HepG2 (cell line): ENCODE results near the gene INO80C. TPM values are rescaled to one million over a fixed set of nuclear protein-coding genes. Genes with fewer than 3 reads are reported as not detected.
A peak's percentile ranks its signal among the peaks of the same experiment; 100 is the strongest.

Source experiments
- CHCHD3 ChIP-seq: sonication (generic); formaldehyde crosslinking; IDR thresholded peaks from 2 replicates; pipeline ENCODE4 v1.8.0; 2022; ENCODE audit warnings: mild to moderate bottlenecking, missing genetic modification reagents, moderate library complexity
- EEA1 ChIP-seq: sonication (generic); formaldehyde crosslinking; IDR thresholded peaks from 2 replicates; pipeline ENCODE4 v1.5.1; 2020; ENCODE audit warnings: mild to moderate bottlenecking, missing genetic modification reagents, borderline replicate concordance
- HMGA1 ChIP-seq: sonication (generic); formaldehyde crosslinking; conservative IDR thresholded peaks from 2 replicates; pipeline ENCODE4 v1.4.0; 2020; ENCODE audit warnings: missing genetic modification reagents
- HNF4A ChIP-seq: sonication (generic); formaldehyde crosslinking; IDR thresholded peaks from 2 replicates; pipeline ENCODE4 v1.4.0; 2020; ENCODE audit warnings: missing genetic modification reagents
- KDM1A ChIP-seq: IDR thresholded peaks from 2 replicates; pipeline ENCODE4 v1.6.1; 2016; ENCODE audit warnings: missing compliant biosample characterization
- KLF13 ChIP-seq: sonication (generic); formaldehyde crosslinking; IDR thresholded peaks from 2 replicates; pipeline ENCODE4 v1.4.0; 2020; ENCODE audit warnings: mild to moderate bottlenecking, missing genetic modification reagents
- PITX1 ChIP-seq: sonication (generic); formaldehyde crosslinking; IDR thresholded peaks from 2 replicates; pipeline ENCODE4 v1.5.1; 2020; ENCODE audit warnings: mild to moderate bottlenecking, missing genetic modification reagents
- SMC3 ChIP-seq: IDR thresholded peaks from 2 replicates; pipeline ENCODE4 v1.6.1; 2011; ENCODE audit warnings: low read length, improper control_type of control experiment
- TBL1XR1 ChIP-seq: fragments of 150-350 bp; IDR thresholded peaks from 2 replicates; pipeline ENCODE4 v1.6.1; 2014; ENCODE audit warnings: borderline replicate concordance, low read length; ENCODE audit not compliant: partially characterized antibody
- TBP ChIP-seq: sonication (generic); formaldehyde crosslinking; IDR thresholded peaks from 2 replicates; pipeline ENCODE4 v1.5.0; 2020; ENCODE audit warnings: missing genetic modification reagents
- ZFX ChIP-seq: sonication (generic); formaldehyde crosslinking; IDR thresholded peaks from 2 replicates; pipeline ENCODE4 v1.4.0; 2020; ENCODE audit warnings: mild to moderate bottlenecking, low read depth, missing genetic modification reagents, moderate library complexity
- ZNF101 ChIP-seq: sonication (generic); formaldehyde crosslinking; IDR thresholded peaks from 2 replicates; pipeline ENCODE4 v1.4.0; 2020; ENCODE audit warnings: mild to moderate bottlenecking, low read depth, missing genetic modification reagents, borderline replicate concordance
- ZNF121 ChIP-seq: sonication (generic); formaldehyde crosslinking; IDR thresholded peaks from 2 replicates; pipeline ENCODE4 v1.5.0; 2020; ENCODE audit warnings: mild to moderate bottlenecking, missing genetic modification reagents
- ZNF180 ChIP-seq: sonication (generic); formaldehyde crosslinking; IDR thresholded peaks from 2 replicates; pipeline ENCODE4 v1.4.0; 2020; ENCODE audit warnings: low read depth, missing genetic modification reagents, borderline replicate concordance
- ZNF3 ChIP-seq: IDR thresholded peaks from 2 replicates; pipeline ENCODE4 v1.7.0; 2017; ENCODE audit warnings: inconsistent platforms
- ZNF317 ChIP-seq: sonication (generic); formaldehyde crosslinking; IDR thresholded peaks from 2 replicates; pipeline ENCODE4 v1.5.0; 2020; ENCODE audit warnings: mild to moderate bottlenecking, missing genetic modification reagents
- ZNF34 ChIP-seq: sonication (generic); formaldehyde crosslinking; IDR thresholded peaks from 2 replicates; pipeline ENCODE4 v1.4.0; 2020; ENCODE audit warnings: mild to moderate bottlenecking, missing genetic modification reagents, borderline replicate concordance
- ZNF552 ChIP-seq: sonication (generic); formaldehyde crosslinking; IDR thresholded peaks from 2 replicates; pipeline ENCODE4 v1.9.0; 2022; ENCODE audit warnings: missing genetic modification reagents, mild to moderate bottlenecking, borderline replicate concordance
- ZNF572 ChIP-seq: sonication (generic); formaldehyde crosslinking; IDR thresholded peaks from 2 replicates; pipeline ENCODE4 v1.5.1; 2020; ENCODE audit warnings: mild to moderate bottlenecking, missing genetic modification reagents
- polyA plus RNA-seq, 8 experiments: library from polyadenylated mRNA; depleted of rRNA in 3 of 8; stranded (reverse) in 7 of 8; unstranded in 1 of 8; fragments of >200 nt; fragmentation: Illumina TruSeq in 4 of 8; extraction: Trizol in 4 of 8; gene quantifications; 2 replicates each; pipeline versions ENCODE4 v1.2.1 to v1.2.3, GENCODE V29; 2011 to 2016; ENCODE audit warnings: low read depth in 4 of 8, missing spikeins in 1 of 8, mixed read lengths in 1 of 8; ENCODE audit not compliant: insufficient read depth in 1 of 8
- total RNA-seq, 5 experiments: library from RNA; depleted of rRNA; stranded (reverse); fragments of >200 nt; fragmentation: Illumina TruSeq; extraction: Trizol; gene quantifications; 2 replicates each; pipeline ENCODE4 v1.2.3, GENCODE V29; 2016; ENCODE audit warnings: low read depth in 1 of 5
- TF ChIP-seq, protein P1 (sequence below): sonication (generic); formaldehyde crosslinking; IDR thresholded peaks from 2 replicates; pipeline ENCODE4 v1.5.1; 2020; ENCODE audit warnings: mild to moderate bottlenecking, moderate library complexity, missing genetic modification reagents

The INO80C gene
- total and polyA plus RNA-seq, 2 of the 13 experiments (the other 11 are each of a cell fraction or from before 2014, with no cell fraction given) = 8.2 to 15.4 TPM

DNA sequence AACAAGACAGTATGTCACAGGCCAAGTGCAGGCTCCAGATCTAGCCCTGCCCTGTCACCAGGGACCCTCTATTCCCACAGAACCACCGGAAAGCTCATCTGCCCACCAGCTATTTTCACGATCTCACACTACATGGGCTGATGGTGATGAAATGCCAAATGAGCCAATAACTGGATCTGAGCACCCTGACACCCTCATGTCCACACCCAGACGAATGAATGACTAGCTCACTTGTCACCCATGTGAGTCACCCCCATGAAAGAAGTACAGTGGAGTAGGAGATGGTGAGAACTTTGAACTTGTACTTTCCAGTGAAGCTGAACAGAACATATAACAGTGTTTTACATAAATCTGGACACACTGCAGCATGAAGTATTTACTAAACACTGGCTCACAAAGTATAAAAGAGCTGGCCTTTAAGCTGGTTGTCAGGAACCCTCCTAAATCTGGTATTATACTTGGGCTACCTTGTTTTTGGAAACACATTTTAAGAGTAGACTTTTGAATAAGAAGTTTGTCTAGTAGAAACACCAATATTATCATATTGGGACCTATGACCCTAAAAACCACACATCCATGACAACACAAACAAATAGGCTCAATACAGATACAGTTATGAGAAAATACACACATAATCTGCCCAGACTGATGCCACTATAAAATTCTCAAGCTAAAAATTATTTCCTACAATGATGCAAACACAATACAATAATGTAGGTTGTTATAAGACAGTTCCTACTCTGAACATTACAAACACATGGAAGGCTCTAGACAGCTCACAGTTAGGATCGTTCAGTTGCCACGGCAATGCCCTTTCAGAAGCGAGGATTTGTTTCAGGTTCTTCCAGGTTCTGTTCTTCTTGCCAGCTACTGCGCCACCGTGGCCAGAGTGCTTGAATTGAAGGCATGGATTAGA is 19.0 kb downstream of the INO80C start (continued):
- TF ChIP-seq HMGA1 (CRISPR knock-in tag) (no peak), CHCHD3 (CRISPR knock-in tag) (no peak), SMC3 (0 out of 2 replicates have a peak, but pooled peaks have one; percentile 21), TBL1XR1 (peak; percentile 81), ZNF572 (CRISPR knock-in tag) (no peak), ZNF101 (CRISPR knock-in tag) (no peak), ZNF121 (CRISPR knock-in tag) (no peak), ZNF552 (CRISPR knock-in tag) (no peak), ZNF34 (CRISPR knock-in tag) (no peak), KLF13 (CRISPR knock-in tag) (no peak), ZNF3 (CRISPR knock-in tag) (no peak), PITX1 (CRISPR knock-in tag) (no peak), ZFX (no peak), KDM1A (CRISPR knock-in tag) (no peak; the same call in 1 of the 2 replicates), EEA1 (CRISPR knock-in tag) (no peak), ZNF317 (CRISPR knock-in tag) (no peak), HNF4A (CRISPR knock-in tag) (peak; percentile 79), TBP (no peak), ZNF180 (CRISPR knock-in tag) (no peak)
- TF ChIP-seq, protein P1, sequence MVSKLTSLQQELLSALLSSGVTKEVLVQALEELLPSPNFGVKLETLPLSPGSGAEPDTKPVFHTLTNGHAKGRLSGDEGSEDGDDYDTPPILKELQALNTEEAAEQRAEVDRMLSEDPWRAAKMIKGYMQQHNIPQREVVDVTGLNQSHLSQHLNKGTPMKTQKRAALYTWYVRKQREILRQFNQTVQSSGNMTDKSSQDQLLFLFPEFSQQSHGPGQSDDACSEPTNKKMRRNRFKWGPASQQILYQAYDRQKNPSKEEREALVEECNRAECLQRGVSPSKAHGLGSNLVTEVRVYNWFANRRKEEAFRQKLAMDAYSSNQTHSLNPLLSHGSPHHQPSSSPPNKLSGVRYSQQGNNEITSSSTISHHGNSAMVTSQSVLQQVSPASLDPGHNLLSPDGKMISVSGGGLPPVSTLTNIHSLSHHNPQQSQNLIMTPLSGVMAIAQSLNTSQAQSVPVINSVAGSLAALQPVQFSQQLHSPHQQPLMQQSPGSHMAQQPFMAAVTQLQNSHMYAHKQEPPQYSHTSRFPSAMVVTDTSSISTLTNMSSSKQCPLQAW (CRISPR knock-in tag) = peak; percentile 27; the same call in 1 of the 2 replicates
